GM18870 (cell line): ENCODE results near the gene AMZ2.
A peak's percentile ranks its signal among the peaks of the same experiment; 100 is the strongest.
"Not testable (repeated sequence)": the region's sequence is repeated elsewhere in the genome, so short reads cannot be mapped to it uniquely, and the experiment has no call there.

ENCODE experiments used
- ATAC-seq: cut with Tn5 transposase; IDR thresholded peaks from one replicate; pipeline ENCODE4 v1.9.1; 2021; ENCODE audit warnings: moderate library complexity; ENCODE audit not compliant: unreplicated experiment

Gene AMZ2

GRCh38 chr17:68247445-68248198, at the start of gene AMZ2:
Gene AMZ2, plus strand, starts transcription at chr17:68248043. Its CDS starts 2,145 bp downstream, at chr17:68250188.
- ATAC-seq: peak; percentile 73

- no peak for ATAC-seq
Observed at GRCh38 chr17:68198931-68199836, 48.7 kb upstream of the AMZ2 start.

- ATAC-seq: no peak
Observed at GRCh38 chr17:68199837-68200688, 47.8 kb upstream of the AMZ2 start.

GRCh38 chr17:68200689-68201417, 47.0 kb upstream of the AMZ2 start:
- ATAC-seq: no peak

GRCh38 chr17:68201418-68201771, 46.4 kb upstream of the AMZ2 start:
- not testable (repeated sequence) for ATAC-seq

GRCh38 chr17:68202321-68202720, 45.5 kb upstream of the AMZ2 start:
- ATAC-seq: not testable (repeated sequence)

GRCh38 chr17:68204736-68205135, 43.1 kb upstream of the AMZ2 start:
- no peak for ATAC-seq

GRCh38 chr17:68205251-68205807, 42.5 kb upstream of the AMZ2 start:
- peak; percentile 85 for ATAC-seq

- ATAC-seq: no peak
Observed at GRCh38 chr17:68205808-68206720, 41.8 kb upstream of the AMZ2 start.

GRCh38 chr17:68207651-68208253, 40.1 kb upstream of the AMZ2 start:
- ATAC-seq: no peak

GRCh38 chr17:68208651-68209050, 39.2 kb upstream of the AMZ2 start:
- not testable (repeated sequence) for ATAC-seq

GRCh38 chr17:68209191-68209900, 38.5 kb upstream of the AMZ2 start:
- ATAC-seq: not testable (repeated sequence)

- ATAC-seq: no peak
Observed at GRCh38 chr17:68210570-68211315, 37.1 kb upstream of the AMZ2 start.

GRCh38 chr17:68213428-68214411, 34.1 kb upstream of the AMZ2 start:
- ATAC-seq: not testable (repeated sequence)

- ATAC-seq: not testable (repeated sequence)
Observed at GRCh38 chr17:68215453-68215852, 32.4 kb upstream of the AMZ2 start.

GRCh38 chr17:68219429-68219828, 28.4 kb upstream of the AMZ2 start:
- not testable (repeated sequence) for ATAC-seq
